ENCODE measurements around the gene CCBE1. TPM values are rescaled to one million over a fixed set of nuclear protein-coding genes. Genes with fewer than 3 reads are reported as not detected.

The CCBE1 gene
- polyA plus RNA-seq, 1 donor from 2014 or later, result 0.19 TPM

DNA sequence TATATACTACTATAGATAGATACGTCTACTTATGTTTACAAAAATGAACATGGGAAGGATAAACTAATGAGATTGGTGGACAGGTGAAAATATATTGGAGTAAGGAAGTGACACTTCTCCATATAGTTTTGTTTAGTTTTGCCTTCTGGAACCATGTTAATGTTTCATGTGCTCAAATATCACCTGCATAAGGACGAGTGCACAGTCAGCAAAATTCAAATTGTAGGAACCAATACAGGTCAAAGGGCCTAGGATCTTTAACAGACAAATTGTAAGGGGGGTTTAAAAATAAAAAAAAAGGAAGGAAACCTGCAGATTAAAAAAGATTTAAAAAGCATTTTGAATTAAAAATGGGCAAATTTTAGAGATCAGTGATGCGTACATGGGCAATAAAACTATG is 104.6 kb downstream of the CCBE1 start:
- H3K27ac ChIP-seq (ENCODE audit: low read length), result no peak overlapping the region
- H3K9me3 ChIP-seq (ENCODE audit: low read length), result no peaks in the 10 kb centered on the region
- TF ChIP-seq EZH2 (IDR thresholded peaks at IDR 0.05; ENCODE audit: borderline replicate concordance, insufficient read depth, low read length, poor library complexity, severe bottlenecking) (no peak), POLR2AphosphoS5 (IDR thresholded peaks at IDR 0.05) (no peak), EP300 (conservative IDR thresholded peaks at IDR 0.05; ENCODE audit: poor library complexity, severe bottlenecking) (no peak), MXI1 (conservative IDR thresholded peaks at IDR 0.05; ENCODE audit: poor library complexity, severe bottlenecking) (no peak)
- TF ChIP-seq, protein P1, sequence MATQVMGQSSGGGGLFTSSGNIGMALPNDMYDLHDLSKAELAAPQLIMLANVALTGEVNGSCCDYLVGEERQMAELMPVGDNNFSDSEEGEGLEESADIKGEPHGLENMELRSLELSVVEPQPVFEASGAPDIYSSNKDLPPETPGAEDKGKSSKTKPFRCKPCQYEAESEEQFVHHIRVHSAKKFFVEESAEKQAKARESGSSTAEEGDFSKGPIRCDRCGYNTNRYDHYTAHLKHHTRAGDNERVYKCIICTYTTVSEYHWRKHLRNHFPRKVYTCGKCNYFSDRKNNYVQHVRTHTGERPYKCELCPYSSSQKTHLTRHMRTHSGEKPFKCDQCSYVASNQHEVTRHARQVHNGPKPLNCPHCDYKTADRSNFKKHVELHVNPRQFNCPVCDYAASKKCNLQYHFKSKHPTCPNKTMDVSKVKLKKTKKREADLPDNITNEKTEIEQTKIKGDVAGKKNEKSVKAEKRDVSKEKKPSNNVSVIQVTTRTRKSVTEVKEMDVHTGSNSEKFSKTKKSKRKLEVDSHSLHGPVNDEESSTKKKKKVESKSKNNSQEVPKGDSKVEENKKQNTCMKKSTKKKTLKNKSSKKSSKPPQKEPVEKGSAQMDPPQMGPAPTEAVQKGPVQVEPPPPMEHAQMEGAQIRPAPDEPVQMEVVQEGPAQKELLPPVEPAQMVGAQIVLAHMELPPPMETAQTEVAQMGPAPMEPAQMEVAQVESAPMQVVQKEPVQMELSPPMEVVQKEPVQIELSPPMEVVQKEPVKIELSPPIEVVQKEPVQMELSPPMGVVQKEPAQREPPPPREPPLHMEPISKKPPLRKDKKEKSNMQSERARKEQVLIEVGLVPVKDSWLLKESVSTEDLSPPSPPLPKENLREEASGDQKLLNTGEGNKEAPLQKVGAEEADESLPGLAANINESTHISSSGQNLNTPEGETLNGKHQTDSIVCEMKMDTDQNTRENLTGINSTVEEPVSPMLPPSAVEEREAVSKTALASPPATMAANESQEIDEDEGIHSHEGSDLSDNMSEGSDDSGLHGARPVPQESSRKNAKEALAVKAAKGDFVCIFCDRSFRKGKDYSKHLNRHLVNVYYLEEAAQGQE (IDR thresholded peaks at IDR 0.05; ENCODE audit: borderline replicate concordance), result no peak
- TF ChIP-seq, protein P2, sequence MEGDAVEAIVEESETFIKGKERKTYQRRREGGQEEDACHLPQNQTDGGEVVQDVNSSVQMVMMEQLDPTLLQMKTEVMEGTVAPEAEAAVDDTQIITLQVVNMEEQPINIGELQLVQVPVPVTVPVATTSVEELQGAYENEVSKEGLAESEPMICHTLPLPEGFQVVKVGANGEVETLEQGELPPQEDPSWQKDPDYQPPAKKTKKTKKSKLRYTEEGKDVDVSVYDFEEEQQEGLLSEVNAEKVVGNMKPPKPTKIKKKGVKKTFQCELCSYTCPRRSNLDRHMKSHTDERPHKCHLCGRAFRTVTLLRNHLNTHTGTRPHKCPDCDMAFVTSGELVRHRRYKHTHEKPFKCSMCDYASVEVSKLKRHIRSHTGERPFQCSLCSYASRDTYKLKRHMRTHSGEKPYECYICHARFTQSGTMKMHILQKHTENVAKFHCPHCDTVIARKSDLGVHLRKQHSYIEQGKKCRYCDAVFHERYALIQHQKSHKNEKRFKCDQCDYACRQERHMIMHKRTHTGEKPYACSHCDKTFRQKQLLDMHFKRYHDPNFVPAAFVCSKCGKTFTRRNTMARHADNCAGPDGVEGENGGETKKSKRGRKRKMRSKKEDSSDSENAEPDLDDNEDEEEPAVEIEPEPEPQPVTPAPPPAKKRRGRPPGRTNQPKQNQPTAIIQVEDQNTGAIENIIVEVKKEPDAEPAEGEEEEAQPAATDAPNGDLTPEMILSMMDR (IDR thresholded peaks at IDR 0.05; ENCODE audit: poor library complexity, severe bottlenecking), result no peak
- H3K27me3 ChIP-seq (ENCODE audit: insufficient read depth, low read depth, low read length), result no peaks in the 10 kb centered on the region
- H3K4me3 ChIP-seq (ENCODE audit: low read length), result no peak overlapping the region
- no peaks in the 10 kb centered on the region for H3K9me2 ChIP-seq (ENCODE audit: insufficient read depth, low read length)
- no peak overlapping the region for H2AFZ ChIP-seq (ENCODE audit: low read depth, low read length)
- no peaks in the 10 kb centered on the region for H3F3A ChIP-seq (ENCODE audit: insufficient read depth, low read length, poor library complexity, severe bottlenecking)
- no peaks in the 10 kb centered on the region for H4K20me1 ChIP-seq (ENCODE audit: insufficient read depth)
- no peaks in the 10 kb centered on the region for H3K36me3 ChIP-seq (ENCODE audit: insufficient read depth, low read length)
- no peak overlapping the region for H3K4me2 ChIP-seq (ENCODE audit: low read length)
- no peak overlapping the region for H3K9ac ChIP-seq (ENCODE audit: low read length)
- H3K79me2 ChIP-seq (replicated peaks; ENCODE audit: insufficient read depth, low read length), result no peaks in the 10 kb centered on the region

DNA sequence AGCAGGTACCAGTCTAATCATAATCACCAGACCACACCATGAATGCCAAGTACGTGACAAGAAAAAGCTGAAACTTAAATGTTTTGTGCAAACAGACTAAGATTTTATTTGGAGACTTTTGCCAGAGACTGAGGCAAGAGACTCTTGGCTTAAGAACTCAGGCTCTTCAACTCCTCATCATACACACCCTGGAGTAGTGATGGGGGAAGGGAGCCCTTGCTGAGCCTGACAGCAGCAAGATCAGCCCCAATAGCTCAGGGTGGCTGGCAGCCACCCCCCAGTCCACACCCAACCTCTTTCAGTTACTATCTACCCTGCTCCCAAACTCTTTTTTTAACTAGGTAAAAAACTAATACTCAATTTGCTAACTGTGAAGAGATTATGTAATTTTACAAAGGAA is 114.8 kb downstream of the CCBE1 start:
- no peaks in the 10 kb centered on the region for H3K79me2 ChIP-seq (replicated peaks; ENCODE audit: insufficient read depth, low read length)
- no peak overlapping the region for H3K9ac ChIP-seq (ENCODE audit: low read length)
- H3K9me2 ChIP-seq (ENCODE audit: insufficient read depth, low read length), result no peaks in the 10 kb centered on the region
- H3K27ac ChIP-seq (ENCODE audit: low read length), result no peak overlapping the region
- no peaks in the 10 kb centered on the region for H3K36me3 ChIP-seq (ENCODE audit: insufficient read depth, low read length)
- no peaks in the 10 kb centered on the region for H4K20me1 ChIP-seq (ENCODE audit: insufficient read depth)
- H3K9me3 ChIP-seq (ENCODE audit: low read length), result no peaks in the 10 kb centered on the region
- H3K27me3 ChIP-seq (ENCODE audit: insufficient read depth, low read depth, low read length), result no peaks in the 10 kb centered on the region
- no peak overlapping the region for H3K4me2 ChIP-seq (ENCODE audit: low read length)
- TF ChIP-seq, protein P2 (IDR thresholded peaks at IDR 0.05; ENCODE audit: poor library complexity, severe bottlenecking), result no peak
- TF ChIP-seq EZH2 (IDR thresholded peaks at IDR 0.05; ENCODE audit: borderline replicate concordance, insufficient read depth, low read length, poor library complexity, severe bottlenecking), result no peak
- TF ChIP-seq POLR2AphosphoS5 (IDR thresholded peaks at IDR 0.05), result no peak
- TF ChIP-seq RAD21 (conservative IDR thresholded peaks at IDR 0.05), result no peak
- no peak for TF ChIP-seq MXI1 (conservative IDR thresholded peaks at IDR 0.05; ENCODE audit: poor library complexity, severe bottlenecking)
- TF ChIP-seq EP300 (conservative IDR thresholded peaks at IDR 0.05; ENCODE audit: poor library complexity, severe bottlenecking), result no peak
- H3K4me3 ChIP-seq (ENCODE audit: low read length), result no peak overlapping the region
- H3F3A ChIP-seq (ENCODE audit: insufficient read depth, low read length, poor library complexity, severe bottlenecking), result no peaks in the 10 kb centered on the region
- H2AFZ ChIP-seq (ENCODE audit: low read depth, low read length), result no peak overlapping the region
